HL-60 (cell line): ENCODE results near the gene NAALADL2.
"Not testable (repeated sequence)": the region's sequence is repeated elsewhere in the genome, so short reads cannot be mapped to it uniquely, and the experiment has no call there.

Source experiments
- GABPA ChIP-seq: IDR thresholded peaks from 2 replicates; pipeline ENCODE4 v1.6.1; 2012; ENCODE audit warnings: low read depth
- POLR2AphosphoS5 ChIP-seq: IDR thresholded peaks from 2 replicates; pipeline ENCODE4 v1.6.1; 2012; ENCODE audit warnings: low read depth
- TF ChIP-seq, protein P1 (sequence below): IDR thresholded peaks from one replicate; pipeline ENCODE4 v1.5.1; 2011; ENCODE audit warnings: low read length, control low read depth, inconsistent platforms; ENCODE audit not compliant: insufficient read depth

DNA sequence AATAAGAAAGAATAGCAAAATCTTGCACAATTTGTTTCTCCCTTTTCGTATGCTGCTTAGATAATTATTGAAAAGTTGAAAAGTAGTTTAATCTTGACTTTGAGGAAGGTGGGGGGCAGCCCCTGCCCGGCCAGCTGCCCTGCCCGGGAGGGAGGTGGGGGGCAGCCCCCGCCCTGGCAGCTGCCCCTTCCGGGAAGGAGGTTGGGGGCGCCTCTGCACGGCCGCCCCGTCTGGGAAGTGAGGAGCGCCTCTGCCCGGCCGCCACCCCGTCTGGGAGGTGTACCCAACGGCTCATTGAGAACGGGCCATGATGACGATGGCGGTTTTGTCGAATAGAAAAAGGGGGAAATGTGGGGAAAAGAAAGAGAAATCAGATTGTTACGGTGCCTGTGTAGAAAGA lies 228.0 kb downstream of the NAALADL2 start:
- TF ChIP-seq, protein P1, sequence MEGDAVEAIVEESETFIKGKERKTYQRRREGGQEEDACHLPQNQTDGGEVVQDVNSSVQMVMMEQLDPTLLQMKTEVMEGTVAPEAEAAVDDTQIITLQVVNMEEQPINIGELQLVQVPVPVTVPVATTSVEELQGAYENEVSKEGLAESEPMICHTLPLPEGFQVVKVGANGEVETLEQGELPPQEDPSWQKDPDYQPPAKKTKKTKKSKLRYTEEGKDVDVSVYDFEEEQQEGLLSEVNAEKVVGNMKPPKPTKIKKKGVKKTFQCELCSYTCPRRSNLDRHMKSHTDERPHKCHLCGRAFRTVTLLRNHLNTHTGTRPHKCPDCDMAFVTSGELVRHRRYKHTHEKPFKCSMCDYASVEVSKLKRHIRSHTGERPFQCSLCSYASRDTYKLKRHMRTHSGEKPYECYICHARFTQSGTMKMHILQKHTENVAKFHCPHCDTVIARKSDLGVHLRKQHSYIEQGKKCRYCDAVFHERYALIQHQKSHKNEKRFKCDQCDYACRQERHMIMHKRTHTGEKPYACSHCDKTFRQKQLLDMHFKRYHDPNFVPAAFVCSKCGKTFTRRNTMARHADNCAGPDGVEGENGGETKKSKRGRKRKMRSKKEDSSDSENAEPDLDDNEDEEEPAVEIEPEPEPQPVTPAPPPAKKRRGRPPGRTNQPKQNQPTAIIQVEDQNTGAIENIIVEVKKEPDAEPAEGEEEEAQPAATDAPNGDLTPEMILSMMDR = not testable (repeated sequence)
- TF ChIP-seq POLR2AphosphoS5, GABPA: not testable (repeated sequence)
